GM12801 (cell line): ENCODE results near the gene CAV3.

Experiments used
- TF ChIP-seq, protein P1 (sequence below): IDR thresholded peaks from one replicate; pipeline ENCODE4 v1.5.1; 2011; ENCODE audit warnings: control low read depth; ENCODE audit not compliant: insufficient read length; ENCODE audit errors: extremely low read depth

CAV3 gene

DNA sequence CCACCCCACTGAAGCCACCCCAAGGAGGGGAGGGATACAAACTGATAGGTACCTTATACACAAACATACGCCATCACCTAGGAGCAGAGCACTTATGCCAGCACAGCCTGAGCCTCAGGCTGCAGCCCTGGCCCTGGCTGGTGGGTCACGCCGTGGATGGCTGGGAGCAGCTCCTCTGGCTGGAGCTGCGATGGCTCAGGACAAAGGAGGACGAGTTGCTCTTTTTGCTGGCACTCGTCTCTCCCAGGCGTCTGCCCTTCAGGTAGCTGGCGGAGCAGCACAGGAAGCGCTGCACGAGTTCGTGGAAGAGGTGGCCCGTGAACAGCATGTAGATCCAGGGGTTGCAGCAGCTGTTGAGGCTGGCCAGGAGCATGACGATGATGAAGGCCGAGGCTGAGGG lies 19.2 kb downstream of the CAV3 start:
- TF ChIP-seq, protein P1, sequence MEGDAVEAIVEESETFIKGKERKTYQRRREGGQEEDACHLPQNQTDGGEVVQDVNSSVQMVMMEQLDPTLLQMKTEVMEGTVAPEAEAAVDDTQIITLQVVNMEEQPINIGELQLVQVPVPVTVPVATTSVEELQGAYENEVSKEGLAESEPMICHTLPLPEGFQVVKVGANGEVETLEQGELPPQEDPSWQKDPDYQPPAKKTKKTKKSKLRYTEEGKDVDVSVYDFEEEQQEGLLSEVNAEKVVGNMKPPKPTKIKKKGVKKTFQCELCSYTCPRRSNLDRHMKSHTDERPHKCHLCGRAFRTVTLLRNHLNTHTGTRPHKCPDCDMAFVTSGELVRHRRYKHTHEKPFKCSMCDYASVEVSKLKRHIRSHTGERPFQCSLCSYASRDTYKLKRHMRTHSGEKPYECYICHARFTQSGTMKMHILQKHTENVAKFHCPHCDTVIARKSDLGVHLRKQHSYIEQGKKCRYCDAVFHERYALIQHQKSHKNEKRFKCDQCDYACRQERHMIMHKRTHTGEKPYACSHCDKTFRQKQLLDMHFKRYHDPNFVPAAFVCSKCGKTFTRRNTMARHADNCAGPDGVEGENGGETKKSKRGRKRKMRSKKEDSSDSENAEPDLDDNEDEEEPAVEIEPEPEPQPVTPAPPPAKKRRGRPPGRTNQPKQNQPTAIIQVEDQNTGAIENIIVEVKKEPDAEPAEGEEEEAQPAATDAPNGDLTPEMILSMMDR: no peak

DNA sequence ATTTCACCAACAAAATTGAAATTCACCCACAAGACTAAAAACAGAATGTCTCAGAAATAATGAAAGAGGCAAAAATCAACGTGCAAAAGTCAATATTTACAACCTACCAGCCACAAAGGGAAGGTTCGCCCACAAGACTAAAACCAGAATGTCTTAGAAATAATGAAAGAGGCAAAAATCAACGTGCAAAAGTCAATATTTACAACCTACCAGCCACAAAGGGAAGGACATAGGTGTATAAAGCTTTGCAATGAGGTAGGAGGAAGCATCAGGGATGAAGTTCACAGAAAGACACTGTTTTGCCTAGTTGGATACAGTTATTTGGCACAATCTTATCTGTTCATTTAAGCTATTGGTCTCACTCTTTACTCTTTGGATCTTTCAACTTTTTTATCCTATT lies 21.5 kb downstream of the CAV3 start:
- TF ChIP-seq, protein P1: no peak

DNA sequence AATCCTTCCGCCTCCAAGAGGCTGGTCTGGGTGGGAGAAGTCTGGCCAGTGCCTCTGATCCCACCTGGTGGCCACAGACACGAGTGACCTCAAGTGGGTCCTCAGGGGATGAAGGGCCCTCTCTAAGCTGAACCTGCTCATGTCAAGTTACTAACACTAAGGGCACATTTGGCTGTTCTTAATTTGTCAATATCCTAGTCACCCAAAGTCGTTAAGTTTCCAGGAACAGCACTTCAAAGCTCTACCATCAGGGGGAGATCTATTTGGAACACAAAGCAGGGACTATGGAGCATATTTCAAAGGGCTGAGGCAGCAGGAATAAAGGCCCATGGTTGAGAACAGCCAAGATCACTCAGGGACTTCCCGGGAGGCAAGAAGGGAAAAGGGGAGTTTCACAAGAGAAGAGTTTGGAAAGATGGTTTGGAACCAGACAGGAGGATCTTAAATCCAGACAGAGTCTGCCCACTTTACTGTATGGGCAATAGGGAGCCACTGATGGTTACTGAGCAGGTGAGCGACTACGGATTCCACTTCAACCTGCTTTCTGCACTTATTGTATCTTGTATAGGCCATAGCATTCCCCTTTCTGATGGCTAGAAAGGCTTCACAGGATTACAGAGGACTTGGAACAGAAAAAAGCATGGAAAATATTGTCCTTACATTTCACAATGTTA lies 22.1 kb downstream of the CAV3 start:
- TF ChIP-seq, protein P1: no peak

DNA sequence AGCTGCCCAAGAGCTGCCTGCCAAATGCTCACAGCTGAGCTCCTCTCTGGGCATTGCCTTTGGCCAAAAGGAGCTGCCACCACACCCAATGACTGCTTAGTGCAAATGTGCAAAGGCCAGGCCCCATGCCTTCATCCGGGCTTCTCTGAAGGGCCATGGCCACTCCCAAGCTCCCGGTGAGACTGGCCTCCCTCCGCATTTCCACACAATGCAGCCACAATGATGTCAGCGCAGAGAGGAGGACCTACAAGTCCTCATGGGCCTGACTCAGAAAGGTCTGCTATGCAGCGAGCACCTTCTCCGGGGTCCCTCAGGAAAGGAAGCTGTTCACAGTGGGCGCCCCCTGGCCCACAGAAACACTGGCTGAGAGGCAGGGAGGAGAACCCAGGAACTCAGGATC lies 23.1 kb downstream of the CAV3 start:
- TF ChIP-seq, protein P1: no peak

DNA sequence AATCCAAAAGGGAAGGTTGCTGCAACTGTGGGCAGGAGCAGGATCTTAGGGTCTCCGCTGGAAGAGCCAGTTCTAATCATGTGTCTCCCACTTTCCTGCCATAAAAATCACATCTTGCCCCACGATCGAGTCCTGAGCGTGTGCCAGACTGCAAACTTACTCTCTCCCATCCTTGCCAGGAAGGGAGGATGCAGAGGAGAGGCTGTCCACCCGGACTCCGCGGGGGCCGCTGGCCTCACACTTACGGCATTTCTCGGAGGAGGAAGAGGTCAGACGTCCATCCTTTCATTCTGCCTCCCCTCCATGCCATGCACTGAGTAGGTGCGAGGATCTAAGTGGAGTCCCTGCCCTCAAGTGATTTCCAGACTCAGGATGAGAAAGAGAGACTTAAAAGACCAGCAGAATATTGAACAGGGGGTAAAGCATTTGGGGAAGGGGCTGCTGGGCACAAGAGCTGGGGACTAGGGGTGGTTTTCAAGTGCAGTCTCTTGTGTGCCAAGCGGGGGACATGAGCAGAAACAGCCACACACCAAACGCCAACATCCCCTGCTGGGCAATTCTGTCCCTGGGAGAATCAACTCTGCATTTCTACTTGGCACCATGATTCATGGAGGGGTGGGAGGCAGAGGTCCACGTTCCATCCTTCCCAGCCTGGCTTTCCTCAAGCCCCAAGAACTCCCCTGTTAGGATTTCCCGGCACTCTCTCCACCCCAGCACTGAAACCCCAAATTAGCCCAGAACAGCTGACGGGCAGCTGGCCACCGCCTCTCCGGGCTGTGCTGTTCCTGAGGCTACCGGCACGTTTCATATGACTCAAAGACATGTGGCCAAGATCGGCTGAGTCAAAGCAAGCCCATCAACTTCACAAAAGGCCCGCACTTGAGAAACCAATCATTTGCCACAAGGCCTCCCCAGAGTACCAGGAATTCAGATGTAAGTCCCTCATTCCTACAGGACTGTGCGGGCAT lies 24.2 kb downstream of the CAV3 start:
- TF ChIP-seq, protein P1: no peak

DNA sequence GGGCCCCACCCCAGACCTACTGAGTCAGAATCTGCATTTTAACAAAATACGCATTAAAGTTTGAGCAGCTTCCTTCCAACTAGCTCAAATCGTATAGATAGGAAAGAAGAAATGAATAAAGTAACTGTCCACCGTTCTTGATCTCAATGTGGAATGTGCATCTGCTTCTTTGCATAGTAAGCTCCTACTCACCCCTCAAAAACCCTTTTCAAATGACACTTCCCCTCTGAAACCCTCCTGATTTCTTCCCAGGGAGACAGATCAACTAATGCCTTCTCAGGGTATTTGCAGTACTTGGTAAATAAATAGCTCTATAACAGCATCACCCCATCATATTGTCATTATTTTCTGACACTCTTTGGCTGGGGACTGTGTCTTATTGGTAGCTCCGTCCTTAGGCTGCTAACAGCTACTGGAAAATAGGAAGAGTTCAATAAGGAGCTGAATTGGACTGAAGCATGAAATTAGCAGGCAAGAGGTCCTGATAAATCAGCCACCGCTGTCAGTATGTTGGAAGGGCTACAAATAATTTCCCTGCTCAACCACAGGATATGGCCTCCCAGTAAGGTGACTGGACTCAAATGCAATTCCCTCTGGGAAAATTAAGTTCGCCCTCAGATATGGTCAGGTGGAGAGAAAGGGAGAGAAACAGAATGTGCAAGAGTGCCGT lies 25.6 kb downstream of the CAV3 start:
- TF ChIP-seq, protein P1: no peak

DNA sequence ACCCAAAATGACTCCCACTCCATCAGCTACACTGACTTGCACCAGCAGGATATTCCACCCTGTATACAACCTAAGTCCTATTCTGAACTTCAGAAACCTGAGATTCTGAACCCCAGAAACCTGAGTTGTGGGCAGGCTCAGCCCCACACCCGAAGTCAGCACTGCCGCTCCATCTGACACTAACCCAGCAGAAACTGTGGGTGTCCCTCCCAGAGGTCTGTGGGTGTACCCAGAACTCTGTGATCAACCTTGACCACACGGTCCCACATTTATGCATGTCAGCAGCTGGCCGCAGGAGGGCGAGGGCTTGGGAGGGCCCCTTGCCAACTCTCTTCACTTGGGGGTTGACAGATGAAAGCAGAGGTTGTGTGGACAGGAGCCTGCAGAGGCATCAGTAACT lies 26.5 kb downstream of the CAV3 start:
- TF ChIP-seq, protein P1: no peak
